Sciatic nerve (tissue), 2 donors: ENCODE measurements around the gene PRPF31. TPM values are rescaled to one million over a fixed set of nuclear protein-coding genes. Genes with fewer than 3 reads are reported as not detected.
"Not testable (repeated sequence)": the region's sequence is repeated elsewhere in the genome, so short reads cannot be mapped to it uniquely, and the experiment has no call there.

Source experiments
- ATAC-seq: fragments of 200-7000 bp; cut with Tn5 transposase; one replicate; pipeline ENCODE4 v1.9.1; 2020; ENCODE audit warnings: mild to moderate bottlenecking, moderate library complexity
- DNase-seq: peaks from one replicate; pipeline ENCODE4 v3.0.0-alpha.2; 2020; ENCODE audit warnings: low spot score
- intact Hi-C: fragments of 100-400 bp; cut with DNase I; formaldehyde crosslinking; loops from one replicate; pipeline ENCODE4 v1.14.2; 2022
- total RNA-seq: library from RNA; stranded (reverse); fragmentation: NEBNext Ultra II Directional; extraction: Animal tissue kit (Norgen Biotek cat#: 25700); gene quantifications from one replicate; pipeline ENCODE4 v1.2.1, GENCODE V29; 2021
- donor health status: DM: no; HTN: no; CAD: no.
- donor health status: DM: no; HTN: no; CAD: no.

The PRPF31 gene, protein sequence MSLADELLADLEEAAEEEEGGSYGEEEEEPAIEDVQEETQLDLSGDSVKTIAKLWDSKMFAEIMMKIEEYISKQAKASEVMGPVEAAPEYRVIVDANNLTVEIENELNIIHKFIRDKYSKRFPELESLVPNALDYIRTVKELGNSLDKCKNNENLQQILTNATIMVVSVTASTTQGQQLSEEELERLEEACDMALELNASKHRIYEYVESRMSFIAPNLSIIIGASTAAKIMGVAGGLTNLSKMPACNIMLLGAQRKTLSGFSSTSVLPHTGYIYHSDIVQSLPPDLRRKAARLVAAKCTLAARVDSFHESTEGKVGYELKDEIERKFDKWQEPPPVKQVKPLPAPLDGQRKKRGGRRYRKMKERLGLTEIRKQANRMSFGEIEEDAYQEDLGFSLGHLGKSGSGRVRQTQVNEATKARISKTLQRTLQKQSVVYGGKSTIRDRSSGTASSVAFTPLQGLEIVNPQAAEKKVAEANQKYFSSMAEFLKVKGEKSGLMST
- total RNA-seq = 47.2 TPM

GRCh38 chr19:54115109-54116063 lies at the start of gene PRPF31, which contains the start of gene TFPT:
Gene PRPF31, plus strand, starts transcription at chr19:54115754. Its CDS starts 2,525 bp downstream, at chr19:54118279.
Gene TFPT, minus strand, starts transcription at chr19:54115657. Its CDS starts 388 bp downstream, at chr19:54115269.
- DNase-seq = peak; percentile 98
- intact Hi-C loops = no loop called here
- peak; percentile 98 for ATAC-seq

GRCh38 chr19:54069470-54069869 lies 46.1 kb upstream of the PRPF31 start:
- ATAC-seq (no peak), DNase-seq (no peak)
- intact Hi-C loops = no loop called here

DNA sequence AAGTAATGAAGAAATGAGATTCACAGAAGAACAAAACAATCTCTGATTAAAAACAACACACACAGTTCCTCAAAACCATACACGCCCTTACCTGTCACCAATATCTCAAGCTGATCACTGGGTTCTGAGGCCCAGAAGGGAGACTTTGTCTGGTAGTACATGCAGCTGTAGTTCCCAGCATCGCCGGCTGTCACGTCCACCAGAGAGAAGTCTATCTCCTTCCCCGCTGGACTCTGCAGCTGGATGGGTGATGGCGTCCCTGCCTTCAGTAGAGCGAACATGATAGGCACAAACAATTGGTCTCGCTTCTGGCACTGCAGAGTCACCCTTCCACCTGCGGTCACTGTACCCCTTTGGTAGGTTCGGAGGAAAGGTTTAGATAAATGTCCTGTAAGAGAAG lies 41.7 kb upstream of the PRPF31 start:
- ATAC-seq = no peak
- no peak for DNase-seq
- intact Hi-C loops = no loop called here

- ATAC-seq (no peak), DNase-seq (no peak)
- intact Hi-C loops = no loop called here
Observed at GRCh38 chr19:54074851-54075250, 40.7 kb upstream of the PRPF31 start.

- no peak for DNase-seq
- intact Hi-C loops = no loop called here
- ATAC-seq = no peak
Observed at GRCh38 chr19:54077334-54077733, 38.2 kb upstream of the PRPF31 start.

DNA sequence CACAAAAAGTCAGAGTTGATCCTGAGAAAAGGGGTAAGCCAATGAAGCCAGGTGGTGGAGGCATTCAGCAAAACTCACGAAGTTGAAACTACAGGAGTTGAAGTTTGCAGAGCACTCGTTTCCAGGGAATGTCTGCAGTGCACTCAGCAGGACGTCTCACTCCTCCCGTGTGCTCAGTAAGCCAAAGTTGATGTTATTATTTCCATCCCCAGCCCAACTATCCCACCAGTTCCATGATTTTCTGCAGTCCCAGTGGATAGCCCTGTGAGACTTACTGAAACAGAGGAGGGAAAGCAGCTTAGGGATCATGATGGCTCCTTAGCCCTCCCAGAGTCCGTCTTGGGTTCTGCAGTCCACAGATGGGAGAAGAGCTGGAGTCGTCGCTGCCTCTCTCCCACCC lies 34.5 kb upstream of the PRPF31 start, which contains the start of gene TARM1:
Gene TARM1 (minus strand): TSS at position 334 of the 400 bp plus-strand sequence. CDS start 25 bp downstream, at position 309.
- DNase-seq = no peak
- no peak for ATAC-seq
- intact Hi-C loops = no loop called here

- intact Hi-C loops = no loop called here
- DNase-seq = no peak
- ATAC-seq = no peak
Observed at GRCh38 chr19:54084410-54084809, 31.1 kb upstream of the PRPF31 start.

GRCh38 chr19:54094426-54095000 lies 21.0 kb upstream of the PRPF31 start:
- intact Hi-C loops = no loop called here
- ATAC-seq (no peak), DNase-seq (peak; percentile 3)

DNA sequence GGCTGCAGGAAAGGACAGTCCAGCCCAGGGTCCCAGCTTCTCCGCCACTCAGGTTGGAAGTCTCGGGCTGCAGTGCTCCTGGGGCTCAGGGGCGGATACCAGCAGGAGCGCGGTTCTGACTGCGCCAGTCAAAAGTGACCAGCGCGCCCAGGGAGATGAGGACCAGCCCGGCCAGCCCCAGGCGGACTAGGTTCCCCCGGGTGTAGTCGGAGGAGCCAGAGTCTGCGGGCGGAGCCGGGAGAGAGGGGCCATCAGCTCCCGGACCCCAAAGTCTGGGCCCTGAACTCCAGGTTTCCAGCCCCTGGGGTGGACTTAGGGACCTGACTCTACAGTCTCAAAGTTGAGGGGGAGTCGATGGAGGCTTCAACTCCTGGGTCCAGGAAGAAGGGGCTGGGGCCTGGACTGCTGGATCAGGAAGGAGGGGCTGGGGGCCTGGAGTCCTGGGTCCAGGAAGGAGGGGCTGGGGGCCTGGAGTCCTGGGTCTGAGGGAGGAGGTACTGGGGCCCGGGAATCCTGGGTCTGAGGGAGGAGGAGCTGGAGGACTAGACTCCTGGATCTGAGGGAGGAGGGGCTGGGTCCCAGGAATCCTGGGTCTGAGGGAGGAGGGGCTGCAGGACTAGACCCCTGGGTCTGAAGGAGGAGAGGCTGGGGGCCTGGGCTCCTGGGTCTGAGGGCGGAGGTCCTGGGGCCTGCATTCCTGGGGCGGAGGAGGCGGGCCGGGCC lies 20.3 kb upstream of the PRPF31 start:
- no peak for ATAC-seq
- no peak for DNase-seq
- intact Hi-C loops = no loop called here

GRCh38 chr19:54095859-54096616 lies 19.5 kb upstream of the PRPF31 start:
- ATAC-seq = peak; percentile 70
- intact Hi-C loops = not testable (repeated sequence)

DNA sequence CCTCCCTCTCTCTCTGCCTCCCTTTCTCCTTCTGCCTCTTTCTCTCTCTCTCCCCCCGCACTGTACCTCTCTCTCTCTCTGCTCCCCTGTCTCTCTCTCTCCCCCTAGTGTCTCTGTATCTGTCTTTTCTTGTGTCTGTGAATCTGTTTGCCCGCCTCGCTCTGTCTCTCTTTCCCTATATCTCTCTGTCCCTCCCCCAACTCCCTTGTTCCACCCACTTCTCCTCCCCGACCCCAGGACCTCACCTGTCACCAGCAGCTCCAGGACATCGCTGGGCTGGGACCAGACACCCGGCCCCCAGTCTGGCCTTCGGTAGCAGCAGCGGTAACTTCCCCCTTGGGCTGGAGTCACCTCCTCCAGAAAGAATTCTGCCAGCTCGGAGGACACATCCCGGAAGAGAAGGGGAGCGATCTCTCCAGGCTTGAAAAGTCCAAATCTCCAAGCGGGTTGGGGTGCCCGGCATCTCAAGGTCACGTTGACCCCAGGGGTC lies 18.9 kb upstream of the PRPF31 start:
- DNase-seq (no peak), ATAC-seq (peak; percentile 66)
- intact Hi-C loops = no loop called here

More at GRCh38 chr19:54095859-54096616, 19.5 kb upstream of the PRPF31 start:
- not testable (repeated sequence) for DNase-seq

DNA sequence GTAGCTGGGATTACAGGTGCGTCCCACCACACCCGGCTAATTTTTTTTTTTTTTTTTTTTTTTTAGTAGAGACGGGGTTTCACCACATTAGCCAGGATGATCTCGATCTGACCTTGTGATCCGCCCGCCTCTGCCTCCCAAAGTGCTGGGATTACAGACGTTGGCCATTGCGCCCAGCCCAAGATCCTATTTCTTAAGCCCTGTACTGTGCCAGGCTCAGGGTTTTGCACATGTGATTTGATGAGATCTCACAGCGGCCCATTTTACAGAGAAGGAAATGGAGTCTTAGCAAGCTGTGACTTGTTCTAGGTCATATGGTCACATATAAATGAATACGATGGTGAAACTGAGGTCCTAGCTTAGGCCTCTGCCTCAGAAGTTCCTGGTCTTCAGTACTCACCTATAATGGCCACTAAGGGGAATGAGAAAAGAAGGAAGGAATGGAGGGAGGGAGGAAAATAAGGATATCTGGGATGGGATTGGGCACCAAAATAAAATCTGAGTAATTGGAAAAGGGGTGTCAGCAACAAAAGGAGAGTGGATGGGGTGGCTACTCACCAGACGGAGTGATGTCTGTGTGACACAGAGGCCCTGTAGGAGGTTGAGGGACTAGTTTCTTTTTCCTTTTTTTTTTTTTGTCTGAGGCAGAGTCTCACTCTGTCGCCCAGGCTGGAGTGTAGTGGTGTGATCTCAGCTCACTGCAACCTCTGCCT lies 16.2 kb upstream of the PRPF31 start:
- ATAC-seq (no peak), DNase-seq (no peak)
- intact Hi-C loops = loop anchor here (2.0 kb wide), 1 partner anchor 319 kb away; no protein-coding TSS in a partner anchor

- ATAC-seq, DNase-seq: not testable (repeated sequence)
- intact Hi-C loops = loop anchor here (2.0 kb wide), 1 partner anchor 319 kb away; no protein-coding TSS in a partner anchor
Observed at GRCh38 chr19:54099903-54100255, 15.7 kb upstream of the PRPF31 start.

- intact Hi-C loops = no loop called here
Observed at GRCh38 chr19:54100561-54100960, 15.0 kb upstream of the PRPF31 start, which contains the start of gene OSCAR. Gene OSCAR, minus strand, starts transcription at chr19:54100803. Its CDS starts 11 bp downstream, at chr19:54100792.

GRCh38 chr19:54102421-54103169 lies 13.0 kb upstream of the PRPF31 start, which contains the start of gene NDUFA3:
Gene NDUFA3, plus strand, starts transcription at chr19:54102855. Its CDS starts 24 bp downstream, at chr19:54102879.
- intact Hi-C loops = no loop called here
- peak; percentile 100 for ATAC-seq
- DNase-seq = peak; percentile 97

More at GRCh38 chr19:54100561-54100960, 15.0 kb upstream of the PRPF31 start, which contains the start of gene OSCAR:
- ATAC-seq (no peak), DNase-seq (no peak)
